Measurements from ENCODE around the gene RAB33B. TPM values are rescaled to one million over a fixed set of nuclear protein-coding genes. Genes with fewer than 3 reads are reported as not detected.
"Not testable (repeated sequence)": the region's sequence is repeated elsewhere in the genome, so short reads cannot be mapped to it uniquely, and the experiment has no call there.

RAB33B gene
- total RNA-seq, 1 donor from 2014 or later: 5.7 TPM

- DNase-seq: no peak
- intact Hi-C loops (cut with micrococcal nuclease): loop anchor here (2.0 to 10.0 kb wide), 5 partner anchors 35 to 1770 kb away; partner anchors contain the start of genes NOCT, SCOC and ZNF330
- H3K9me3 Mint-ChIP-seq: no peaks in the 10 kb centered on the region
- no peak overlapping the region for H3K27ac Mint-ChIP-seq
- peak overlapping the region; percentile 92 for H3K4me3 Mint-ChIP-seq
- H3K36me3 Mint-ChIP-seq (ENCODE audit: low read depth): peaks cover 5% of the 10 kb centered on the region
- peaks cover 38% of the 10 kb centered on the region for H3K4me1 Mint-ChIP-seq
- H3K27me3 Mint-ChIP-seq: no peaks in the 10 kb centered on the region
Measured at GRCh38 chr4:139451997-139452396, 1.9 kb upstream of the RAB33B start.

- H3K27ac Mint-ChIP-seq: peak overlapping the region; percentile 96
- DNase-seq: peak; percentile 90
- peak overlapping the region; percentile 92 for H3K4me3 Mint-ChIP-seq
- no peaks in the 10 kb centered on the region for H3K9me3 Mint-ChIP-seq
- no peaks in the 10 kb centered on the region for H3K27me3 Mint-ChIP-seq
- H3K4me1 Mint-ChIP-seq: peaks cover 45% of the 10 kb centered on the region
- H3K36me3 Mint-ChIP-seq (ENCODE audit: low read depth): peaks cover 4% of the 10 kb centered on the region
- intact Hi-C loops (cut with micrococcal nuclease): loop anchor here (1.0 to 10.0 kb wide), 8 partner anchors 36 to 1769 kb away; partner anchors contain the start of genes NOCT, SCOC and ZNF330
Measured at GRCh38 chr4:139453041-139453370, 915 bp upstream of the RAB33B start.

- Mint-ChIP-seq H3K4me1 (peaks cover 49% of the 10 kb centered on the region), H3K9me3 (no peaks in the 10 kb centered on the region), H3K27ac (peak overlapping the region; percentile 96), H3K36me3 (ENCODE audit: low read depth) (peaks cover 4% of the 10 kb centered on the region), H3K4me3 (peak overlapping the region; percentile 92), H3K27me3 (no peaks in the 10 kb centered on the region)
- intact Hi-C loops (cut with micrococcal nuclease): loop anchor here (1.0 to 10.0 kb wide), 10 partner anchors 37 to 1769 kb away; partner anchors contain the start of genes NAA15, NOCT, SCOC and ZNF330
- peak; percentile 99 for DNase-seq
Measured at GRCh38 chr4:139453371-139454110, 380 bp upstream of the RAB33B start.

- DNase-seq: peak; percentile 60
- Mint-ChIP-seq H3K36me3 (ENCODE audit: low read depth) (peaks cover 7% of the 10 kb centered on the region), H3K27me3 (no peaks in the 10 kb centered on the region), H3K4me3 (peak overlapping the region; percentile 92), H3K9me3 (no peaks in the 10 kb centered on the region), H3K27ac (peak overlapping the region; percentile 91), H3K4me1 (peaks cover 52% of the 10 kb centered on the region)
- intact Hi-C loops (cut with micrococcal nuclease): loop anchor here (10.0 kb wide), 1 partner anchor 920 kb away; the partner anchor contains the start of gene SCOC
Measured at GRCh38 chr4:139455126-139455538, 1.2 kb downstream of the RAB33B start.

- peak; percentile 31 for DNase-seq
- Mint-ChIP-seq H3K9me3 (no peaks in the 10 kb centered on the region), H3K4me3 (no peak overlapping the region), H3K36me3 (ENCODE audit: low read depth) (peaks cover 11% of the 10 kb centered on the region), H3K27ac (no peak overlapping the region), H3K4me1 (peaks cover 48% of the 10 kb centered on the region), H3K27me3 (no peaks in the 10 kb centered on the region)
- intact Hi-C loops (cut with micrococcal nuclease): loop anchor here (10.0 kb wide), 1 partner anchor 917 kb away; the partner anchor contains the start of gene SCOC
Measured at GRCh38 chr4:139457318-139457717, 3.4 kb downstream of the RAB33B start.

- Mint-ChIP-seq H3K9me3 (no peaks in the 10 kb centered on the region), H3K4me1 (peaks cover 42% of the 10 kb centered on the region), H3K27ac (no peak overlapping the region), H3K36me3 (ENCODE audit: low read depth) (peaks cover 14% of the 10 kb centered on the region), H3K4me3 (no peak overlapping the region), H3K27me3 (no peaks in the 10 kb centered on the region)
- intact Hi-C loops (cut with micrococcal nuclease): loop anchor here (10.0 kb wide), 1 partner anchor 916 kb away; the partner anchor contains the start of gene SCOC
- no peak for DNase-seq
Measured at GRCh38 chr4:139458543-139458942, 4.6 kb downstream of the RAB33B start.

- H3K27ac Mint-ChIP-seq: no peak overlapping the region
- peaks cover 15% of the 10 kb centered on the region for H3K36me3 Mint-ChIP-seq (ENCODE audit: low read depth)
- H3K4me1 Mint-ChIP-seq: peaks cover 41% of the 10 kb centered on the region
- H3K9me3 Mint-ChIP-seq: no peaks in the 10 kb centered on the region
- H3K4me3 Mint-ChIP-seq: no peak overlapping the region
- intact Hi-C loops (cut with micrococcal nuclease): loop anchor here (10.0 kb wide), 1 partner anchor 916 kb away; the partner anchor contains the start of gene SCOC
- H3K27me3 Mint-ChIP-seq: no peaks in the 10 kb centered on the region
- no peak for DNase-seq
Measured at GRCh38 chr4:139458999-139459398, 5.1 kb downstream of the RAB33B start.

- Mint-ChIP-seq H3K27me3 (no peaks in the 10 kb centered on the region), H3K4me1 (peaks cover 26% of the 10 kb centered on the region), H3K27ac (no peak overlapping the region), H3K36me3 (ENCODE audit: low read depth) (peaks cover 17% of the 10 kb centered on the region), H3K9me3 (no peaks in the 10 kb centered on the region), H3K4me3 (no peak overlapping the region)
- DNase-seq: no peak
- intact Hi-C loops (cut with micrococcal nuclease): no loop called here
Measured at GRCh38 chr4:139460565-139460964, 6.6 kb downstream of the RAB33B start.

GRCh38 chr4:139461022-139461628 is 7.2 kb downstream of the RAB33B start:
- Mint-ChIP-seq H3K27ac (no peak overlapping the region), H3K4me1 (peaks cover 21% of the 10 kb centered on the region), H3K27me3 (no peaks in the 10 kb centered on the region), H3K9me3 (no peaks in the 10 kb centered on the region), H3K4me3 (no peak overlapping the region), H3K36me3 (ENCODE audit: low read depth) (peaks cover 17% of the 10 kb centered on the region)
- DNase-seq: no peak
- intact Hi-C loops (cut with micrococcal nuclease): no loop called here

- peaks cover 29% of the 10 kb centered on the region for H3K36me3 Mint-ChIP-seq (ENCODE audit: low read depth)
- intact Hi-C loops (cut with micrococcal nuclease); DNase-seq; H3K4me3 Mint-ChIP-seq; H3K27me3 Mint-ChIP-seq; H3K27ac Mint-ChIP-seq; H3K4me1 Mint-ChIP-seq: not testable (repeated sequence)
- peaks cover 10% of the 10 kb centered on the region for H3K9me3 Mint-ChIP-seq
Measured at GRCh38 chr4:139464512-139464911, 10.6 kb downstream of the RAB33B start.

- Mint-ChIP-seq H3K36me3 (ENCODE audit: low read depth) (peaks cover 29% of the 10 kb centered on the region), H3K27me3 (no peaks in the 10 kb centered on the region), H3K9me3 (peaks cover 15% of the 10 kb centered on the region), H3K27ac (no peak overlapping the region), H3K4me1 (no peaks in the 10 kb centered on the region), H3K4me3 (no peak overlapping the region)
- DNase-seq: no peak
- intact Hi-C loops (cut with micrococcal nuclease): no loop called here
Measured at GRCh38 chr4:139465922-139466321, 12.0 kb downstream of the RAB33B start.

GRCh38 chr4:139468756-139469155 is 14.8 kb downstream of the RAB33B start:
- DNase-seq; H3K27me3 Mint-ChIP-seq; H3K4me3 Mint-ChIP-seq; H3K27ac Mint-ChIP-seq; intact Hi-C loops (cut with micrococcal nuclease); H3K4me1 Mint-ChIP-seq: not testable (repeated sequence)
- H3K36me3 Mint-ChIP-seq (ENCODE audit: low read depth): peaks cover 39% of the 10 kb centered on the region
- peaks cover 25% of the 10 kb centered on the region for H3K9me3 Mint-ChIP-seq

GRCh38 chr4:139469216-139469615 is 15.3 kb downstream of the RAB33B start:
- Mint-ChIP-seq H3K27me3 (no peaks in the 10 kb centered on the region), H3K27ac (no peak overlapping the region), H3K4me1 (no peaks in the 10 kb centered on the region), H3K9me3 (peaks cover 25% of the 10 kb centered on the region), H3K36me3 (ENCODE audit: low read depth) (peaks cover 39% of the 10 kb centered on the region), H3K4me3 (no peak overlapping the region)
- no peak for DNase-seq
- intact Hi-C loops (cut with micrococcal nuclease): no loop called here

GRCh38 chr4:139469869-139470268 is 15.9 kb downstream of the RAB33B start:
- intact Hi-C loops (cut with micrococcal nuclease): no loop called here
- no peaks in the 10 kb centered on the region for H3K4me1 Mint-ChIP-seq
- H3K27me3 Mint-ChIP-seq: no peaks in the 10 kb centered on the region
- peaks cover 25% of the 10 kb centered on the region for H3K9me3 Mint-ChIP-seq
- DNase-seq: no peak
- no peak overlapping the region for H3K4me3 Mint-ChIP-seq
- H3K27ac Mint-ChIP-seq: no peak overlapping the region
- H3K36me3 Mint-ChIP-seq (ENCODE audit: low read depth): peaks cover 38% of the 10 kb centered on the region

Data from activated CD4-positive, alpha-beta T cell treated with anti-CD3 and anti-CD28 coated beads, Interleukin-2, amount 10 ng/mL, durations not matched to agents 24 days and 14 days (primary cell).